ENCODE measurements around the gene ITK.

ITK gene

DNA sequence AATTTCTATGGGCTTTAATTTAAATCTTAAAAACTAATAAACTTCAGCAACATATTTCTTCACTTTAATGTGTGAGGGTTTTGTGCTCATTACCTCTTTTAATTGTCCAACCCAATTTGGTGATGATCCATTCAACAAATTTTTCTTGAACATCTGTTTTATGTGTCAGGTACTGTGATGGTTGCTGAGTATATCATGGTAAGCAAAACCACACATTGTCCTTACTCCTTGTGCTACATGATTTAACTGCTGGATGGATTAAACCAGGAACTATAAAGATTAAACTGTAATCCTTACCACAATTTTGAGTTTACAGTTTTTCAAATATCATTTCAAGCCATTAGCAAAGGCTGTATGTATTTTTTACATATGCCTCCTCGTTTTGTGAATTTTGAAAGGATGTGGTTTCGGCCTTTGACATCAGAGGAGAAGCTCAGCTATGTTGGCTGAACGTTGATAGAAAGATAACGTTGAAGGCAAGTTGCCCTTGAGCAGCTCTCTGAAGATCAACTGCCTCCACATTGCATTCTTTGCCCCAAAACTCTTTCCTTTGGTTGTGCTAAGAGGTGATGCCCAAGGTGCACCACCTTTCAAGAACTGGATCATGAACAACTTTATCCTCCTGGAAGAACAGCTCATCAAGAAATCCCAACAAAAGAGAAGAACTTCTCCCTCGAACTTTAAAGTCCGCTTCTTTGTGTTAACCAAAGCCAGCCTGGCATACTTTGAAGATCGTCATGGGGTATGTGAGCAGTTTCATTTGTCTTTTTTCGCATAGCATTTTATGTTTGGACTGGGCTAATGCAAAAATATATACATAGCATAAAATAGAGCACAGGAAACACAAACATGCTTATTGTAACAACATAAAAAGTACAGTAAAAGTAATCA, at the start of gene ITK:
ITK (plus strand) TSS at position 467 of the 891 bp plus-strand sequence; CDS start at position 605, 138 bp downstream.
- H3K4me3 ChIP-seq = peak within 1 kb of the TSS; percentile 15 to 32 (median 20)

DNA sequence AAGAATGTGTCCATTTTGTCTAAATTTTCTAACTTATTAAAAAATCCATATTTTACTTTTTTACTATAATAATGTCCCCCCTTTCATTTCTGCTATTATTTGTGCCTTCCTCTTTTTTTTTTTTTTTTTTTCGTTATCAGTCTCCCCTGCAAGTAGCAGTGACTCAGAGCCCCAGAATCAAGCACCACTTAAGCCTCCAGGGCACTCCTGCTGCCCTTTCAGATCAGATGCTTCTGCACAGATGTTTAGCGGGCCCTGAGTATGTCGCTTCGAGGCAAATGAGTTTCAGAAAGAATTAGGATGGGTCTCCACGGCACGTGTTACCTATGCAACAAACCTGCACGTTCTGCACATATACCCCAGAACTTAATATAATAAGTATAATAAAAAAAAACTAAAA, 49.7 kb upstream of the ITK start:
- Histone ChIP-seq H3K4me3 (no peak overlapping the region), H3K27ac (no peak overlapping the region)

More for the DNA sequence above, at the start of gene ITK:
- H3K27ac ChIP-seq = peak within 1 kb of the TSS in 14 of 21 experiments; percentile 2 to 91 (median 50)

GRCh38 chr5:157132281-157132612, 48.4 kb upstream of the ITK start:
- H3K4me3 ChIP-seq = no peak overlapping the region
- H3K27ac ChIP-seq = no peak overlapping the region

- H3K4me3 ChIP-seq = no peak overlapping the region
- no peak overlapping the region for H3K27ac ChIP-seq
These were observed 42.9 kb upstream of the ITK start for GRCh38 chr5:157137691-157138090.

- Histone ChIP-seq H3K27ac (peak within 1 kb of the TSS; percentile 86 to 97 (median 93)), H3K4me3 (peak within 1 kb of the TSS; percentile 76 to 95 (median 84))
These were observed 38.1 kb upstream of the ITK start, which contains the start of gene MED7 for GRCh38 chr5:157142317-157143126. TSS of gene MED7 (minus strand) at chr5:157142865. CDS start at chr5:157139431, 3,434 bp downstream.

DNA sequence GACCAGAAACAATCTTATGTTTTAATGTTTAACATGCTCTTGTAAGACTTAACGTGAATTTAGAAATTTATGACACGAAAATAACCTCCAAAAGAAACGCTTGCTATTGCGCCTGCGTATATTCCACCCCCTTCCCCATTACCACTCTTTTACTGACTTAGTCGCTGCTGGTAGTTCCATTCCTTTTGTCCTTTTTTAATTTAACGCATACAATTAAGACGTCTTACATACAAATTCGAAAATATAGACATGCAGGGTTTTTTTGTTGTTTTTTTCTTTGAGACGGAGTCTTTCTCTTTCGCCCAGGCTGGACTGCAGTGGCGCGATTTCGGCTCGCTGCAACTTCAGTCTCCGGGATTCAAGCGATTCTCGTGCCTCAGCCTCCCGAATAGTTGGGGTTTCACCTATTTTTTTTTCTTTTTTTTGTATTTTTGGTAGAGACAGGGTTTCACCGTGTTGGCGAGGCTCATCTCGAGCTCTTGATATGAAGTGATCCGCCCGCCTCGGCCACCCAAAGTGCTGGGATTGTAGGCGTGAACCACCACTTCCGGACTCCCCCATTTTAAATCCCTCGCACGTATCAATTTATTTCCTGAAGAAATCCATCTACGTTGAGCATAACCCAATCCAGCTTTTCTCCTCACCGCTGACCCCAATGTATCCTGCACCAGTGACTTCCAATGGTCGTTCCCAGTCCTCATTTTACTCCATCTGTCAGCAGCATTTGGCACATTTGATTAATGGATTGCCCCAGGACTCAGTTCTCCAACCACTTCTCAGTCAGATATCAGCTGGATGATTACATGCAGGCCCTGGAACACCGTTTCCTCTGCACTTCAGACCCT, 37.3 kb upstream of the ITK start:
- H3K4me3 ChIP-seq = peak overlapping the region; percentile 76 to 95 (median 84)
- H3K27ac ChIP-seq = peak overlapping the region; percentile 57 to 97 (median 93)

- Histone ChIP-seq H3K4me3 (no peak overlapping the region), H3K27ac (no peak overlapping the region)
These were observed 31.7 kb upstream of the ITK start for GRCh38 chr5:157148734-157149615.

GRCh38 chr5:157150995-157151394, 29.6 kb upstream of the ITK start:
- H3K27ac ChIP-seq = no peak overlapping the region
- no peak overlapping the region for H3K4me3 ChIP-seq

DNA sequence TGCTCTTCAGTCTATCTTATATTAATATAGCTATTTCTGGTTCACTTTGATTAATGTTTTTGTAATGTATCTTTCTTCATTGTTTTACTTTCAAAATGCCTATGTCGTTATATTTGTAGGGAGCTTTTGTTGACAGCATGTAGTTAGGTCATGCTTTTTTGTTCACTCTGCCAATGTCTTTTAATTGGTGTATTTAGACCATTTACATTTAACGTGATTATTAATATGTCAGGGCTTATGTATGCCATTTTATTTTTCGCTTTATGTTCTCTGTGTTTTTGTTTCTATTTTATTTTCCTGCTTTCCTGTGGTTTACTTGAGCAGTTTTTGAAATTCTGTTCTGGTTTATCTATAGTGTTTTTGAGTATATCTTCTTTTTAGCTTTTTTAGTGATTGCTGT, 25.3 kb upstream of the ITK start:
- Histone ChIP-seq H3K27ac (peak overlapping the region in 1 of 21 experiments; percentile 48), H3K4me3 (no peak overlapping the region)

GRCh38 chr5:157157293-157157891, 23.2 kb upstream of the ITK start:
- no peak overlapping the region for H3K4me3 ChIP-seq
- H3K27ac ChIP-seq = no peak overlapping the region

DNA sequence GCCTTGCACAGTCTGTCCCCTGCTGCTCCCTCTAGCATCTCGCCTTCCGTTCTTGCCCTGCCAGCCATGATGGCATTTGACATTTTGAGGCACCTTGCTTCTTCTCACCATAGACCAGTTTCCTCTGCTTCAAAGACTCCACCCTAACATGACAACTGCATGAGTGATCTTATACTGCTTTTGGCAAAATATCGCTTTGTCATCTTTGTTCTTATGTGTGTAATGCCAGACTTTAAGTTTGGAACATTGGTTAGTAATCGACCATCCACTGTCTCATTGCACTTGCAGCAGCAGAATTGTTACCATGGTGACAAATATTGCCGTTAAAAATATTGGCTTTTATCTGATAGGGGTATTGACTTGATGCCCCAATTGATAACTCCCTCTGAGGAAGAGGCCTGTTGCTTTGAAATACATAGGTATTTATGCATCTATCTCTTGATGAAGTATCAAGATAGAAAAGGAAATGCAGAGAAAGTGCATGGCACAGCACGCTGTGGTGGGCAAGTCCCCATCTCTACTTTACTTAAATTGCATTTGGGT, 21.4 kb upstream of the ITK start:
- Histone ChIP-seq H3K4me3 (no peak overlapping the region), H3K27ac (peak overlapping the region in 6 of 21 experiments; percentile 1 to 69 (median 66))

- Histone ChIP-seq H3K4me3 (no peak overlapping the region), H3K27ac (peak overlapping the region in 6 of 21 experiments; percentile 47 to 69 (median 66))
These were observed 20.6 kb upstream of the ITK start for GRCh38 chr5:157160001-157160400.

- H3K4me3 ChIP-seq = no peak overlapping the region
- H3K27ac ChIP-seq = no peak overlapping the region
These were observed 18.6 kb upstream of the ITK start for GRCh38 chr5:157161996-157162395.

DNA sequence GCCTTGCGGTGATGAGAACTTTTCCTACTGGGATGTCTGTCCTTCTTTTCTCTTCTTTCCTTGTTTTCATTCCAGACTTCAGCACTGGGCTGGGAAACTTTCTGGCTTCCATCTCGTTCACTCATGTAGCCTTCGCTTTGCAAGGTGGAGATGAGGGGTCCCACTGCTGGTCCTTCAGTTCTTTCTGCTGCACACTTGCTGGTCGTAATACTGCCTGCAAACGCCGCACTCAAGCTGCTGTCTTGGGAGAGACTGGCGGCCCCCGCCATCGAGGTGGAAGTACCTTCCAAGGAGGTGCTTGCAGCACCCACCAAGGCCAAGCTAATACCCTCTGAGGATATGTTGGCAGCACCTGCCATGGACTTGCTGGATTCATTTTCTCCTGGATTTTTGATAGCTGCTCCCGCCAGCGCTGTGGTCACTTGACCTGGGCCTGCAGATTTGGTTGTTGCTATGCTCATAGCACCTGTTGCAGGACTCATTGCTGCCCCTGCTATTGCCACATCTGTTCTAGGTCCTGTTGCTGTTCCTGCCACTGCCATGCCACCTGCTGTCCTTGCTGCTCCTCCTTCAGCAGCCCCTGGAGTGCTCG, 17.6 kb upstream of the ITK start:
- H3K27ac ChIP-seq = no peak overlapping the region
- no peak overlapping the region for H3K4me3 ChIP-seq

DNA sequence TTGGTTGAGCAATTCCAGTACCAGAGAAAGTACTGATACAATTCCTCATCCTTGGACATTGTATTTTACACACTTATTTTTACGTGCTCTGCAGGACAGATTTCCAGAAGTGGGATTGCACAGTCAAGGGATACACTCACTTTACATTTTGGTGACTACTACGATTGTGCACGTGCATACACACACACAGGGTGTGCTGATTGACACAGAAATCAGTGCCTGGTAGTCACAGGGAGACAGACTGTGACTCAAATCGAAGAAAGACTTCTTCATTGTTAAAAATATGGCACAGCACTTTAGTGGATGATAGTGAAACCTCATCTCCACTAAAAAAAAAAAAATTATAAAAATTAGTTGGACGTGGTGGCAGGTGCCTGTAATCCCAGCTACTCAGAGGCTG, 16.1 kb upstream of the ITK start:
- Histone ChIP-seq H3K4me3 (no peak overlapping the region), H3K27ac (no peak overlapping the region)

DNA sequence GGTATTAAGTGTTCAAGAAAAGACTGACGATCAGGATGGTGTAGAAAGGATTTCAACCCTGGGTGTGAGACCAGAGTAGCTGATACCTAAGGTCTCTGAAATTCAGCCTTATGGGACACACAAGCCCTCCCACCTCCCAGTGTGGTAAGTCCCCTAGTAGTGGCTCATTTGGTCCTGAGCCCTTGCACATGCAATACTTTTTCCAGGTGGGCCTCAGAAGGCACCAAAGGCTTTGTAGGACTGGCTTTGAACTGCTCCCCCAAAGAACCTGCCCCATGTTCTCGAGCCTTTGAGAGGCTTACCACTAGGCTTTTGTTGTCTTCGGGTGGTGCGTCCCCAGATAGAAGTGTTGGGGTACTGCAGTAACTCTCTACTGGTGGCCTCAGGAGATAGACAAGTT, 15.4 kb upstream of the ITK start:
- H3K4me3 ChIP-seq = no peak overlapping the region
- no peak overlapping the region for H3K27ac ChIP-seq

DNA sequence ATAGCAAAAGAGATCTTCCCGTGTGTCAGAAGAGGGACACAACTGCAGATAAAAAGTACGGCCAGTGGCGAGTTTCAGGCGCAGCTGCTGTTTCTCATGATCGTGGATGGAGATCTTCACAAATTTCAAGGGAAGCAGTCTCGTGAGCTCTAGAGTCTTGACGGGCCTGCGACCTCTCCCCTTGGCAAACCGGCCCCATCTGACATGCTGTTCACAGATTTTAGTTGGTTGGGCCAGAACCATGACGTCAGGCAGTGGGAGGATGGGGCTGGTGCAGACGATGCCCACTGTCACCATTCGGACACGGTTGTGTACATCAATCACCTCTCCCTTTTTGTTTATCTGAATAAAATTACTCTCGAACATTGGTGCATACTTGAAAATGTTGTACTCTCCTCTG, 15.0 kb upstream of the ITK start:
- Histone ChIP-seq H3K4me3 (no peak overlapping the region), H3K27ac (no peak overlapping the region)

All from skin epidermis (tissue), 12 donors.